ENCODE measurements around the gene SLC25A14. TPM values are rescaled to one million over a fixed set of nuclear protein-coding genes. Genes with fewer than 3 reads are reported as not detected.

The SLC25A14 gene
- total and polyA plus RNA-seq, 2 donors (not counting 1 experiment from before 2014, with no cell fraction given) = 11.2 to 15.2 TPM

DNA sequence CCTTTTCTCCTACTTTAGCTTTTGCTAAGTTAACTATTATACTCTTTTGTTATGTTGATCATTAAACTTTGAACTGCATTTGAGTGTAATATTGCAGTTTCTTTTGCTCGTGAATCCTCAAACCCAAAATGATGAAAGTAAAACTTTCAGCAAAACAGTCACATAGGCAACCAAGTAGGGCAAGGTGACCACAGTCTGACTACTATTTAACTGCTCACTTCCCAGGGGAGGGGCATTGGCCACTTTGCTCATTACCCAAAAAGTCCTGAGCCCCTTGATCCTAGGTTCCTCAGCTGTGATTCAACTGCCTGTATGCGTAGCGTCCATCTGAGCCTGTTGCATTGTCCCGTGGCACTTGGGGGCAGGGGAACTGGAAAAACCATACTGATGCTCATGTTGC is 79.0 kb downstream of the SLC25A14 start:
- no peaks in the 10 kb centered on the region for H3K36me3 ChIP-seq (ENCODE audit: control insufficient read depth, insufficient read depth, low read length)
- H2AFZ ChIP-seq (ENCODE audit: low read length) = no peak overlapping the region
- no peak overlapping the region for H3K9ac ChIP-seq (ENCODE audit: insufficient read depth, low read length)
- H3K4me2 ChIP-seq (ENCODE audit: extremely low read depth, insufficient read depth, low read length) = no peak overlapping the region
- TF ChIP-seq, protein P1, sequence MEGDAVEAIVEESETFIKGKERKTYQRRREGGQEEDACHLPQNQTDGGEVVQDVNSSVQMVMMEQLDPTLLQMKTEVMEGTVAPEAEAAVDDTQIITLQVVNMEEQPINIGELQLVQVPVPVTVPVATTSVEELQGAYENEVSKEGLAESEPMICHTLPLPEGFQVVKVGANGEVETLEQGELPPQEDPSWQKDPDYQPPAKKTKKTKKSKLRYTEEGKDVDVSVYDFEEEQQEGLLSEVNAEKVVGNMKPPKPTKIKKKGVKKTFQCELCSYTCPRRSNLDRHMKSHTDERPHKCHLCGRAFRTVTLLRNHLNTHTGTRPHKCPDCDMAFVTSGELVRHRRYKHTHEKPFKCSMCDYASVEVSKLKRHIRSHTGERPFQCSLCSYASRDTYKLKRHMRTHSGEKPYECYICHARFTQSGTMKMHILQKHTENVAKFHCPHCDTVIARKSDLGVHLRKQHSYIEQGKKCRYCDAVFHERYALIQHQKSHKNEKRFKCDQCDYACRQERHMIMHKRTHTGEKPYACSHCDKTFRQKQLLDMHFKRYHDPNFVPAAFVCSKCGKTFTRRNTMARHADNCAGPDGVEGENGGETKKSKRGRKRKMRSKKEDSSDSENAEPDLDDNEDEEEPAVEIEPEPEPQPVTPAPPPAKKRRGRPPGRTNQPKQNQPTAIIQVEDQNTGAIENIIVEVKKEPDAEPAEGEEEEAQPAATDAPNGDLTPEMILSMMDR (conservative IDR thresholded peaks at IDR 0.05 in 1 of 2, IDR thresholded peaks at IDR 0.05 in 1 of 2; ENCODE audit: low read depth in 1 of 2, low read length in 2 of 2) = no peak
- TF ChIP-seq EZH2 (IDR thresholded peaks at IDR 0.05; ENCODE audit: low read length, missing control alignments) = no peak
- H3K27me3 ChIP-seq (ENCODE audit: control insufficient read depth, insufficient read depth, low read length) = no peaks in the 10 kb centered on the region
- no peaks in the 10 kb centered on the region for H3K9me3 ChIP-seq (ENCODE audit: control insufficient read depth, insufficient read depth, low read depth, low read length)
- no peaks in the 10 kb centered on the region for H3K4me1 ChIP-seq (ENCODE audit: control insufficient read depth, extremely low read depth, insufficient read depth, low read length)
- no peak overlapping the region for H3K27ac ChIP-seq (ENCODE audit: insufficient read depth, low read length)
- no peak for DNase-seq (ENCODE audit: low read depth in 2 of 2)
- no peaks in the 10 kb centered on the region for H3K79me2 ChIP-seq (ENCODE audit: control insufficient read depth, insufficient read depth, low read length)
- H3K4me3 ChIP-seq (replicated peaks in 1 of 4; ENCODE audit: control extremely low read depth in 1 of 4, insufficient read depth in 1 of 4, low read depth in 3 of 4, low read length in 4 of 4) = no peak overlapping the region
- H4K20me1 ChIP-seq (ENCODE audit: control insufficient read depth, extremely low read depth, insufficient read depth, low read length) = no peaks in the 10 kb centered on the region

DNA sequence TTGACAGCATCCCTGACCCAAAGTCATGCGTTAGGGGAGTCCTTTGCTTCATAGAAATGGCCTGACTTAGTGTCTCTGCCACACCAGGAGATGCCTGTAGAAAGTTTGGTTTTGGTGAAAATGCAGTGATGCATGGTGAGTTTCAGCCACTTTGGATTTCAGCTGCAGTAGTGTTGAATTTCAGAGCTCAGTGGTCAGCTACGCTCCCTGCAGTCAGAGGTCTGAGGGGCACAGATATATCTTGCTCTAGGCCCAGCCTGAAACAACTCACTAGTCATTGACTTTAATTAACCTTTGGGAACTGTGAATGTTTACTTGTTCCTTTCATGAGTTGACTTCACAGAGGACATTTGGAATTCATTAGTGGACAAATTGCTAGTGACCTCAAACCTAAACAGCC is 79.5 kb downstream of the SLC25A14 start:
- H4K20me1 ChIP-seq (ENCODE audit: control insufficient read depth, extremely low read depth, insufficient read depth, low read length) = no peaks in the 10 kb centered on the region
- H3K27me3 ChIP-seq (ENCODE audit: control insufficient read depth, insufficient read depth, low read length) = no peaks in the 10 kb centered on the region
- no peak overlapping the region for H3K27ac ChIP-seq (ENCODE audit: insufficient read depth, low read length)
- H2AFZ ChIP-seq (ENCODE audit: low read length) = no peak overlapping the region
- no peak for TF ChIP-seq EZH2 (IDR thresholded peaks at IDR 0.05; ENCODE audit: low read length, missing control alignments)
- TF ChIP-seq, protein P1 (conservative IDR thresholded peaks at IDR 0.05 in 1 of 2, IDR thresholded peaks at IDR 0.05 in 1 of 2; ENCODE audit: low read depth in 1 of 2, low read length in 2 of 2) = no peak
- H3K9me3 ChIP-seq (ENCODE audit: control insufficient read depth, insufficient read depth, low read depth, low read length) = no peaks in the 10 kb centered on the region
- no peak overlapping the region for H3K9ac ChIP-seq (ENCODE audit: insufficient read depth, low read length)
- H3K36me3 ChIP-seq (ENCODE audit: control insufficient read depth, insufficient read depth, low read length) = no peaks in the 10 kb centered on the region
- no peaks in the 10 kb centered on the region for H3K79me2 ChIP-seq (ENCODE audit: control insufficient read depth, insufficient read depth, low read length)
- H3K4me3 ChIP-seq (replicated peaks in 1 of 4; ENCODE audit: control extremely low read depth in 1 of 4, insufficient read depth in 1 of 4, low read depth in 3 of 4, low read length in 4 of 4) = no peak overlapping the region
- no peak for DNase-seq (ENCODE audit: low read depth in 2 of 2)
- H3K4me1 ChIP-seq (ENCODE audit: control insufficient read depth, extremely low read depth, insufficient read depth, low read length) = no peaks in the 10 kb centered on the region
- H3K4me2 ChIP-seq (ENCODE audit: extremely low read depth, insufficient read depth, low read length) = no peak overlapping the region

Other genes with a start within 250 kb of the SLC25A14 start
- gene ELF4, start 229.4 kb upstream of the SLC25A14 start, total RNA-seq = 5.9 and 9.9 TPM in 2 replicates
- 13.7 and 17.0 TPM in 2 replicates for gene ELF4, start 229.4 kb upstream of the SLC25A14 start, polyA plus RNA-seq
- gene AIFM1, start 174.1 kb upstream of the SLC25A14 start, total RNA-seq = 18.2 and 23.1 TPM in 2 replicates
- 36.1 and 47.1 TPM in 2 replicates for gene AIFM1, start 174.1 kb upstream of the SLC25A14 start, polyA plus RNA-seq
- gene RAB33A, start 168.0 kb upstream of the SLC25A14 start, total RNA-seq = 12.6 and 18.3 TPM in 2 replicates
- 2.8 and 4.0 TPM in 2 replicates for gene RAB33A, start 168.0 kb upstream of the SLC25A14 start, polyA plus RNA-seq
- gene ZNF280C, start 71.0 kb upstream of the SLC25A14 start, total RNA-seq = 2.3 and 4.1 TPM in 2 replicates
- gene ZNF280C, start 71.0 kb upstream of the SLC25A14 start, polyA plus RNA-seq = 7.6 and 8.7 TPM in 2 replicates
- not detected in 2 replicates for gene GPR119, start 45.8 kb downstream of the SLC25A14 start, total RNA-seq
- not detected in 2 replicates for gene GPR119, start 45.8 kb downstream of the SLC25A14 start, polyA plus RNA-seq
- gene RBMX2, start 62.1 kb downstream of the SLC25A14 start, total RNA-seq = 32.0 and 37.2 TPM in 2 replicates
- gene RBMX2, start 62.1 kb downstream of the SLC25A14 start, polyA plus RNA-seq = 20.8 and 22.0 TPM in 2 replicates

Data from fibroblast of lung (primary cell).